ENCODE measurements around the gene ADARB1. TPM values are rescaled to one million over a fixed set of nuclear protein-coding genes. Genes with fewer than 3 reads are reported as not detected.

ADARB1 gene
- total RNA-seq, 4 donors from 2014 or later: 12.1 to 32.4 (median 14.4) TPM

GRCh38 chr21:45102391-45102932 is 28.1 kb downstream of the ADARB1 start:
- no peak for TF ChIP-seq CTCF (IDR thresholded peaks at IDR 0.05; ENCODE audit: low read depth)

GRCh38 chr21:45103971-45104520 is 29.7 kb downstream of the ADARB1 start:
- TF ChIP-seq CTCF (IDR thresholded peaks at IDR 0.05; ENCODE audit: low read depth): no peak

- no peak for TF ChIP-seq CTCF (IDR thresholded peaks at IDR 0.05; ENCODE audit: low read depth)
Measured at GRCh38 chr21:45104560-45104959, 30.2 kb downstream of the ADARB1 start.

GRCh38 chr21:45105906-45106485 is 31.6 kb downstream of the ADARB1 start:
- TF ChIP-seq CTCF (IDR thresholded peaks at IDR 0.05; ENCODE audit: low read depth): no peak

GRCh38 chr21:45108034-45108790 is 33.8 kb downstream of the ADARB1 start:
- no peak for TF ChIP-seq CTCF (IDR thresholded peaks at IDR 0.05; ENCODE audit: low read depth)

- no peak for TF ChIP-seq CTCF (IDR thresholded peaks at IDR 0.05; ENCODE audit: low read depth)
Measured at GRCh38 chr21:45108808-45109781, 34.7 kb downstream of the ADARB1 start.
